ENCODE measurements around the gene RPS4Y1.
"Not testable (repeated sequence)": the region's sequence is repeated elsewhere in the genome, so short reads cannot be mapped to it uniquely, and the experiment has no call there.

RPS4Y1 gene

GRCh38 chrY:2841471-2841893 lies at the start of gene RPS4Y1:
TSS of gene RPS4Y1 (plus strand) at chrY:2841602. CDS start at chrY:2841625, 23 bp downstream.
- DNase-seq = peak; percentile 49

DNA sequence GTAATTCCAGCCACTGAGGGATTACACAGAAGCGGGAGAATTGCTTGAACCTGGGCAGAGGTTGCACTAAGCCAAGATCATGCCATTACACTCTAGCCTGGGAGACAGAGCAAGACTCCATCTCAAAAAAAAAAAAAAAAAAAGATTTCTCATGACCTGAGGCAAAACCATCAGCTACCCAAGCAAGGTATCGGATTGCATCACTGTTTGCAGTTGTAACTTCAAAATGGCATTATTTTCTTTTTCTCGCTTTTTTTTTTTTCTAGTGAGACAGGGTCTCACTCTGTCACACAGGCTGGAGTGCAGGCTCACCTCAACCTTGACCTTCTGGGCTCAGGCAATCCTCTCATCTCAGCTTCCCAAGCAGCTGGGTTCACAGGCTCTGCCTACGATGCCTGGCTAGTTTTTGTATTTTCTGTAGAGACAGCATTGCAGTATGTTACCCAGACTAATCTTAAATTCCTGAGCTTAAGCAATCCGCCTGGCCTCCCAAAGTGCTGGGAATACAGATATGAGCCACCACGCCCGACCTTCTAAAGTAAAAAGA lies 44.4 kb upstream of the RPS4Y1 start:
- no peak for DNase-seq

DNA sequence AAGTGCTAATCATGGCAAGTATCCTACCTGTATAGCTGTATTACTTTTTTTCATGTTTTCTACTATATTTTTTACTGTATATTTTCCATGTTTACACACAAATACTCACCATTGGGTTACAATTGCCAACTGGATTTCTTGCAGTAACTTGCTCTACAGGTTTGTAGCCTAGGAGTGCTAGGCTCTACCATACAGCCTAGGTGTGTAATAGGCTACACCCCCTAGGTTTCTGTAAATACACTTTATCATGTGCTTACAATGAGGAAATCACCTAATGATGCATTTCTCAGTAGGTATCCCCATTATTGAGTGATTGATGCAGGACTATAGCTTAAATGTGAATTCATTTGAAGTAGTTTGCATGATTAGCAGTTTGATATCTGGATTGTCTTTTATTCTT lies 43.4 kb upstream of the RPS4Y1 start:
- DNase-seq = no peak

DNA sequence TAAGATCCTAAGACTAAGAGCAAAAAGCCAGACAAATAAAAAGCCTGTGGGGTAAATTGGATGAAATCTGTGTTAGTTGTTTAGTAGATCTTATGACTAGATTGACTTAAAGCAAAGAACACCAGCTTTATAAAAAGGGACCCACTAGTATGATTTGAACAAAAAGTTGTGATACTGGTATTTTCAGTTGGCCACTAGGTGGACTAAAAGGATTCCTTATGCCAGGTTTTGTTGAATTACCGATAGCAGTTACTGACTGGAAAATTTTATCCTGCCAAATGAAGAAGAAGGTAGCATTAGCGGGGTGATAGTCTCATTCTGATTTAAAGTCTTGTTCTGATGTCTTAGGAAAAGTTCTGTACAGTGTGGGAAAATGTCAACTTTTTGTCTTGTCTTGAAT lies 41.2 kb upstream of the RPS4Y1 start:
- no peak for DNase-seq

- not testable (repeated sequence) for DNase-seq
These were observed 24.1 kb upstream of the RPS4Y1 start for GRCh38 chrY:2817146-2817896.

- no peak for DNase-seq
These were observed 16.9 kb upstream of the RPS4Y1 start for GRCh38 chrY:2824471-2824870.

DNA sequence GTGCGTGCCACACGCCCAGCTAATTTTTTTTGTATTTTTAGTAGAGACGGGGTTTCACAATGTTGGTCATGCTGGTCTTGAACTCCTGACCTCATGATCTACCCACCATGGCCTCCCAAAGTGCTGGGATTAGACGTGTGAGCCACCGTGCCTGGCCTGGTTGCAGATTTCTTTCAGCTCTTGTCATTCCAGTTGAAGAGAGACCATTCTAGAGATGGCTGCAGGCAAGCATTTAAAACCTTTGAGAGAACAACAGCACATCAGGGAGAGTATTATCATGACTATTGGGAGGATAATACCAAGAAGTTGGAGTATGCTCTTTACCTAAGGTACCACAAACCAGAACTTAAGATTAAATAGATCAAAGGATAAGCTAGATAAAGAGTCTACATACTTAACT lies 12.9 kb upstream of the RPS4Y1 start:
- no peak for DNase-seq

DNA sequence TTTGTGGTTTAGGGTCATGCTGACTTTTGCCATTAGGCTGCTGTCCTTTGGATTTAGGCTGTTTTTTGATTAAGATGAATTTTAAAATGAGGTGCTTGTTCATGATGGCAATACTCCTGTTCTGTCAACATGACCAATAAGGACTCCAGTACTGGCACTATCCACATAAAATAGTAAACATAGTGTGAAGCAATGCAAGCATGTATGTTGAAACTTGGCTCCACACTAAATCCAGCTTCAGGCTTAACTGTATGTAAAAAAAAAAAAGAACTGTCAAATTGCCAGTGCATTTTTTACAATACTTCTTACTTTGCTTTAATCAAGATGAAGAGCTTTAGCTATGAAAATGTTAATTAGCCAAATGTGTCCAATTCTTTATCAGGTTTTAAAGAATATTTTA lies 6.2 kb upstream of the RPS4Y1 start:
- DNase-seq = no peak

DNA sequence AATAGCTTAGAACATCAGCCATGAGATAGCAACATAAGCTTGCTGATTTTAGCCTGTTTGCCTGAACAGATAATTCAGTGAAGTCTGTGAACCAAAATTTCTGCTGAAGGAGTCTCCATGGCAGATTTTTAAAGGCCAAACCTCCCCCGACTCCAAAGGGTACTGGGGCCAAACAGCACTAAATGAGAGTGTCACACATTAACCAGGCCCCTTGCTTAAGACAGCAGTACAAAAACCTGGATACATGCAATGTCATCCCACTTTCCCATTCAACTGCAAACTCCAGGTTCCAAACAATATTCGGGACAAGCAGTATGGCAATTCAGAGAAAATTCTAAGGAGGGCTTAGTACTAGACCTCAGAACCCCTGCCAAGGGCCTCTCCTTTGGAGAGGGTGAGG lies 4.3 kb upstream of the RPS4Y1 start:
- no peak for DNase-seq

DNA sequence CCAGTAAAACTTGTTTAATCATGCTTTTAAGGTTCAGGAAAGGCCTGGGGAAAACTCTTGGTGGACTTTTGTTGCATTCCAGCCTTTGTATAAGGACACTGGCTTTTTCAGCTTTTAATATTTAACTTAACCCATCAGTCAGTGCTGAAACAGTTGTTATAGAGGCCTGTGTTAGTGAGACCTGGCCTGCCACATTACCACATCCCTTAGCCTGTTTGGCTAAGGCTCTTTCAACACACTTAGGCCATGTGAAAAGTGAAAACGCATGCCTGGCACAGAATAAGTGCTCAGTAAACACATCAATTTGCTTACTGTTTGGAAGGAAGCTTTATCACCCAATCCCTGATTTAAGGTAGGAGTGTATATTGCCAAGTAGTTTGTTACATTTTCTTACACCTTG lies 3.5 kb upstream of the RPS4Y1 start:
- DNase-seq = no peak

DNA sequence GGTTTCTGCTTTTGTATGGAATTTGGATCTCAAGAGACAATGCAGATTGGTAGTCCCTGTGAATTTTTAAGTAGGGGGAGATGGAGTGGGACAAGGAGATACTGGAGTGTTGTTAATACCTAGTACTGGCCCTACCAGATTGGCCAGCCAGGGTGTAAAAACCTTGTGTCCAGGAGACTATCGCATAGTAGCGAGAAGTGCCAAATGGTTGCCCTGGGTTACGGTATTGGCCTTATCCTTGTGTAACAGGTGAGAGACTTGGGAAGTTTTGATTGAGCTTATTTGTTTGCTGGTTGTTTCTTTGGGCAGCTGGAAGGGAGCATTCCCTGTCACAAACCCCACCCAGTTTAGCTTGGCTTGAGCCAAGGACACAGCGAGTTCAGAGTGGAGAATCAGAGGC lies 5.4 kb downstream of the RPS4Y1 start:
- DNase-seq = no peak

- DNase-seq = no peak
These were observed 7.0 kb downstream of the RPS4Y1 start for GRCh38 chrY:2848384-2848783.

DNA sequence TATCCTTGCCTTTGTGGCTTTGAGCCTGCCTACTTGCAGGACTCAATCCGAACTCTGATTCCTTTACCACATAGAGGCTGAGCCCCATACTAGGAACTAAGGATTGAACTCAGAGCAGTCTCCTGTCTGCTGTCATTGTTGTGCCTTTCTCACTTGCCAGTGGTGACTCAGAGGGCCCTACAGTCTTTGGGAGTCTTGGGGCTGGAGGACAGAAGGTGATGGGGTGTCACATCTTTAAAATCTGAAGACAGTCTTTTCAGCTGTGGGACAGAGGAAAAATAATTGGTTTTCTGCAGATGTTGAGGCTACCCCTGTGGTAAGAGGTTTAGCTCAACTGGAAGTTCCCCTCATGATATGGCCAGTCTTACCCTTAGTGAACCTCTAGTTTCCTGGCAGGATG lies 8.0 kb downstream of the RPS4Y1 start:
- no peak for DNase-seq

- no peak for DNase-seq
These were observed 12.9 kb downstream of the RPS4Y1 start for GRCh38 chrY:2854145-2854774.

GRCh38 chrY:2857068-2857467 lies 15.7 kb downstream of the RPS4Y1 start:
- DNase-seq = no peak

DNA sequence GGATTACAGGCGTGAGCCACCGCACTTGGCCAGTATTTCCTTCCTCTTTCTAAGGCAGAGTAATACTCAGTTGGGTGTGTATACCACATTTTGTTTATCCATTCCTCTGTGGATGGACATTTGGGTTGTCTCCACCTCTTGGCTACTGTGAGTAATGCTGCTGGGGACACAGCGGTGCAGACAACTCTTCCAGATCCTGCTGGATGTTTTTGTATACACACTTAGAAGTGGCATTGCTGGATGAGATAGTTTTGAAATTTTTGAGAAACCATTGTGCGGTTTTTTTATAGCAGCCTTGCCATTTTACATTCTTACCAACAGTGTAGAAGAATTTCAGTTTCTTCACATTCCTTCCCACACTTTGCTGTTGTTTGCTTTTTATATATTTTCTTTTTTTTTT lies 16.3 kb downstream of the RPS4Y1 start:
- no peak for DNase-seq

DNA sequence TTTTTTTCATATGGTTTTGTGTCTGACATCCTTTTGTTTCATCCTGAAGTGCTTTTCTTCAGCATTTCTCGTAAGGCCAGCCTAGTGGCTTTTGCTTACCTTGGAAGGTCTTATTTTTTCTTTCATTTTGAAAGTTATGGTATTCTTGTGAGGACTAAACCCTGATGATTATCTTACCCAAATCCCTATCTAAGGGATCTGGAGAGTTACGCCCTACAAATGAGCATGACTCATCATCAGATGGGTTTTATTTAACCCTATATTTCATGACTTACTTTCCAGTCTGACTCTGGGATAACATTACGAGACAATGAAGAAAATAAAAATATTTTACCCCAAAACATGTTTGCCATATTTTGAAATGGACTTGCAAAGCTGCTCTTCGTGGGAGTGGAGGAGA lies 18.4 kb downstream of the RPS4Y1 start:
- DNase-seq = no peak

DNA sequence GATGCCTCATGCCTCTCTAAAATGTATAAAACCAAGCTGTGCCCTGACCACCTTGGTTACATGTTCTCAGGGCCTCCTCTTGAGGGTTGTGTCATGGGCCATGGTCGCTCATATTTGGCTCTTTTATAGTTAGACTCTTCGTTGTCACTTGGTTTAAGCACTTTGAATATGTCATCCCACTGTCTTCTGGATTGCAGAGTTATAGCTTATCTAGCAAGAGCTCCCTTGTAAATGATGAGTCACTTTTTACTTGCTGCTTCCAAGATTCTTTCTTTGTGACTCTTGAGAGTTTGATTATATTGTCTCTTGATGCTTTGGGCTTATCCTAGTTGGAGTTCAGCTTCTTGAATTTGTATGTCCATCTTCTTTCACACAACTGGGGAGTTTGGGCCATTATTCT lies 19.1 kb downstream of the RPS4Y1 start:
- no peak for DNase-seq

- DNase-seq = no peak
These were observed 25.2 kb downstream of the RPS4Y1 start for GRCh38 chrY:2866581-2866980.

GRCh38 chrY:2867469-2867868 lies 26.1 kb downstream of the RPS4Y1 start:
- DNase-seq = no peak

DNA sequence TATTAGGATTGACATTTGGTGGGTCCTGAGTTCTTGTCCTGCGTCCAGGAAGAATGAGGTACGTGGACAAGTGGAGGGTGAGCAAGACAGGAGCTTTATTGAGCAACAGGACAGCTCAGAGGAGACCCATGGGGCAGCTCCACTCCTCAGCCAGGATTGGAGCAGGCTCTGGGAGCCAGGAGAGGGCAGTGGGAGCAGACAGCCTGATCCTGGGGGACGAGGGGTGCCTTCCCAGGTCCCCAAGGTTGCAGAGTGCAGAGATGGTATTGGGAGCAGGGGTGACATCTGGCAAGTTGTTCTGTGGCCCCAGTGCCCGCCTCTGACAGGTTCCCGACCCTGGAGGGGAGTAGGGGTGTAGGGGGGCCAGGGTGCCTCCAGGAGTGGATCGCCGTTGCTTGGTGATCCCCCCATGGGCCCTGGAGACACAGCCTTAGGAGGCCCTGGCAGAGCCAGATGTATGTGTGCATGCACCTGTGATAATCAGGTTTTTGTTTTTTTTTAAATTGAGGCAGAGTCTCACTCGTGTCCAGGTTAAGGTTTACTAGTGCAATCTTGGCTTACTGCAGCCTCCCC lies 26.7 kb downstream of the RPS4Y1 start:
- DNase-seq = no peak

GRCh38 chrY:2872234-2872633 lies 30.8 kb downstream of the RPS4Y1 start:
- DNase-seq = not testable (repeated sequence)

GRCh38 chrY:2874211-2874610 lies 32.8 kb downstream of the RPS4Y1 start:
- no peak for DNase-seq

DNA sequence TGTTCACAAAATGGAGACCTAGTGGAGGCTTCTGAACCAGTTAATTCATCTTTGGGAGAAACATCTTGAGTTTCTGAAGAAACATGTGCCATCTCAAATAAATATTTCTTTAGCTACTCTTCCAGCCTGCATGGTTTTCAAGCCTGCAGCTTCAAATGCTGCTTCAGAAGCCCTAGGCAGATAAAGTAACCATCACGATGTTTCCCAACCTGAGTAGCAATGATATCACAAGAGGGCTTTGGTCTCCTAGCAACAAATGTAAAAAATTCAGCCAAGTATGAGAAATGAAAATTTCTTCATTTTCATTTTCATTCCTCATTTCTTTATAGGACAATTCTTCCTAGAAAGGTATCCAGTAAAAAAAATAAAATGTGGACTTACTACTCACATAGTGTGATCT lies 42.2 kb downstream of the RPS4Y1 start:
- DNase-seq = no peak
